ENCODE data around the gene C20orf202. TPM values are rescaled to one million over a fixed set of nuclear protein-coding genes. Genes with fewer than 3 reads are reported as not detected.
"Not testable (repeated sequence)": the region's sequence is repeated elsewhere in the genome, so short reads cannot be mapped to it uniquely, and the experiment has no call there.

The C20orf202 gene
- total RNA-seq, 1 donor from 2014 or later = not detected

GRCh38 chr20:1247689-1248088 is 44.4 kb downstream of the C20orf202 start:
- Mint-ChIP-seq H3K27ac (ENCODE audit: unreplicated experiment) (no peak overlapping the region), H3K9me3 (ENCODE audit: unreplicated experiment) (no peaks in the 10 kb centered on the region), H3K27me3 (ENCODE audit: unreplicated experiment) (no peaks in the 10 kb centered on the region), H3K4me3 (ENCODE audit: unreplicated experiment) (no peak overlapping the region), H3K36me3 (ENCODE audit: unreplicated experiment) (no peaks in the 10 kb centered on the region), H3K4me1 (ENCODE audit: low read depth, unreplicated experiment) (no peaks in the 10 kb centered on the region)
- no peak for DNase-seq
- no peak for TF ChIP-seq CTCF (IDR thresholded peaks at IDR 0.05; ENCODE audit: partially characterized antibody, unreplicated experiment)

DNA sequence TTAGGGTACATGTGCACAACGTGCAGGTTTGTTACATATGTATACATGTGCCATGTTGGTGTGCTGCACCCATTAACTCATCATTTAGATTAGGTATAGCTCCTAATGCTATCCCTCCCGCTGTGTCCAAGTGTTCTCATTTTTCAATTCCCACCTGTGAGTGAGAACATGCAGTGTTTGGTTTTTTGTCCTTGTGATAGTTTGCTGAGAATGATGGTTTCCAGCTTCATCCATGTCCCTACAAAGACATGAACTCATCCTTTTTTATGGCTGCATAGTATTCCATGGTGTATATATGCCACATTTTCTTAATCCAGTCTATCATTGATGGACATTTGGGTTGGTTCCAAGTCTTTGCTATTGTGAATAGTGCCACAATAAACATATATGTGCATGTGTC is 47.0 kb downstream of the C20orf202 start:
- H3K4me1 Mint-ChIP-seq (ENCODE audit: low read depth, unreplicated experiment); H3K27me3 Mint-ChIP-seq (ENCODE audit: unreplicated experiment); H3K9me3 Mint-ChIP-seq (ENCODE audit: unreplicated experiment); H3K36me3 Mint-ChIP-seq (ENCODE audit: unreplicated experiment); DNase-seq; H3K4me3 Mint-ChIP-seq (ENCODE audit: unreplicated experiment); H3K27ac Mint-ChIP-seq (ENCODE audit: unreplicated experiment): not testable (repeated sequence)

- H3K9me3 Mint-ChIP-seq (ENCODE audit: unreplicated experiment) = no peaks in the 10 kb centered on the region
- TF ChIP-seq CTCF (IDR thresholded peaks at IDR 0.05; ENCODE audit: partially characterized antibody, unreplicated experiment) = no peak
- H3K4me3 Mint-ChIP-seq (ENCODE audit: unreplicated experiment) = no peak overlapping the region
- no peaks in the 10 kb centered on the region for H3K36me3 Mint-ChIP-seq (ENCODE audit: unreplicated experiment)
- no peaks in the 10 kb centered on the region for H3K4me1 Mint-ChIP-seq (ENCODE audit: low read depth, unreplicated experiment)
- H3K27ac Mint-ChIP-seq (ENCODE audit: unreplicated experiment) = no peak overlapping the region
- DNase-seq = no peak
- no peaks in the 10 kb centered on the region for H3K27me3 Mint-ChIP-seq (ENCODE audit: unreplicated experiment)
Measured at GRCh38 chr20:1252416-1252815, 49.2 kb downstream of the C20orf202 start.

DNA sequence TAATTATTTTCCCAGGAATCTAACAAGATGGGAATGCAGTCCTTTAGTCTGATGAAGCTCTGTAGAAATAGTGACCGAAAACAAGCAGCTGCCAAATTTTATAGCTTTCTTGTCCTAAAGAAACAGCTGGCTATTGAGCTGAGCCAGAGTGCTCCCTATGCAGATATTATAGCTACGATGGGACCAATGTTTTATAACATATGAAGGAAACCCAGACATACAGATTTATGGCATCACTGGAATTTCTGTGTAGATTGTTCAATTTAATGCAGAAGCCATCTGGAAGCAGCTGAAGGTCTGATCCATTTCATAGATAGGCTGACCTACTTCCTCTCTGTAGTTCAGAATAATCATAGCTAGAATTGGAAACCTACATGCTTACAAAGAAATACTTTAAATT is 51.0 kb downstream of the C20orf202 start:
- no peaks in the 10 kb centered on the region for H3K36me3 Mint-ChIP-seq (ENCODE audit: unreplicated experiment)

DNA sequence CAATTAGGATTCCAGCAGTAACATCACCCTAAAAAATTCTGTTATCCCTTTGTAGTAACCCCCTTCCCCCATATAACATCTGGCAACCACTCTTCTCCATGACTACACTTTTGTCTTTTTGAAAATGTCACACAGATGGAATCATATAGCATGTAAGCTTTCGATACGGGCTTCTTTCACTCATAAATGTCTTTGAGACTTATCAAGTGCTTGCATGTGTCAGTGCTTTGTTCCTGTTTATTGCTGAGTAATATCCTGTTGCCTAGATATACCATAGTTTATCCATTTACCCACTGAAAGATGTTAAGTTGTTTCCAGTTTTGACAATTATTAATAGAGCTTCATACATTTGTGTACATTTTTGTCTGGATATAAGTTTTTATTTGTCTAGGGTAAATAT is 52.4 kb downstream of the C20orf202 start:
- H3K4me3 Mint-ChIP-seq (ENCODE audit: unreplicated experiment) = no peak overlapping the region
- no peaks in the 10 kb centered on the region for H3K27me3 Mint-ChIP-seq (ENCODE audit: unreplicated experiment)
- no peak for TF ChIP-seq CTCF (IDR thresholded peaks at IDR 0.05; ENCODE audit: partially characterized antibody, unreplicated experiment)
- no peaks in the 10 kb centered on the region for H3K4me1 Mint-ChIP-seq (ENCODE audit: low read depth, unreplicated experiment)
- no peaks in the 10 kb centered on the region for H3K36me3 Mint-ChIP-seq (ENCODE audit: unreplicated experiment)
- no peak overlapping the region for H3K27ac Mint-ChIP-seq (ENCODE audit: unreplicated experiment)
- no peak for DNase-seq
- no peaks in the 10 kb centered on the region for H3K9me3 Mint-ChIP-seq (ENCODE audit: unreplicated experiment)

More for the DNA sequence above, 51.0 kb downstream of the C20orf202 start:
- Mint-ChIP-seq H3K4me1 (ENCODE audit: low read depth, unreplicated experiment) (no peaks in the 10 kb centered on the region), H3K4me3 (ENCODE audit: unreplicated experiment) (no peak overlapping the region), H3K27ac (ENCODE audit: unreplicated experiment) (no peak overlapping the region), H3K27me3 (ENCODE audit: unreplicated experiment) (no peaks in the 10 kb centered on the region), H3K9me3 (ENCODE audit: unreplicated experiment) (no peaks in the 10 kb centered on the region)
- TF ChIP-seq CTCF (IDR thresholded peaks at IDR 0.05; ENCODE audit: partially characterized antibody, unreplicated experiment) = no peak
- no peak for DNase-seq

Other genes starting within 250 kb of the C20orf202 start
- 0.86 TPM for gene RSPO4, start 201.1 kb upstream of the C20orf202 start, total RNA-seq (ENCODE audit: unreplicated experiment)
- gene PSMF1, start 84.9 kb upstream of the C20orf202 start, total RNA-seq (ENCODE audit: unreplicated experiment) = 241 TPM
- 5.0 TPM for gene TMEM74B, start 18.5 kb upstream of the C20orf202 start, total RNA-seq (ENCODE audit: unreplicated experiment)
- not detected for gene RAD21L1, start 22.6 kb downstream of the C20orf202 start, total RNA-seq (ENCODE audit: unreplicated experiment)
- gene SNPH, start 62.8 kb downstream of the C20orf202 start, total RNA-seq (ENCODE audit: unreplicated experiment) = 34.5 TPM
- gene SDCBP2, start 125.7 kb downstream of the C20orf202 start, total RNA-seq (ENCODE audit: unreplicated experiment) = 4.0 TPM
- gene FKBP1A, start 189.6 kb downstream of the C20orf202 start, total RNA-seq (ENCODE audit: unreplicated experiment) = 350 TPM

Measured in glutamatergic neuron (in vitro differentiated cells).